H1 (cell line): ENCODE results near the gene FKBP2. TPM values are rescaled to one million over a fixed set of nuclear protein-coding genes. Genes with fewer than 3 reads are reported as not detected.

Source experiments
- CTCF ChIA-PET: fragments of 300-600 bp; sonication (Branson Sonifier 250); formaldehyde crosslinking; loops from one replicate; lab custom pipeline; 2021; ENCODE audit not compliant: partially characterized antibody; lab: Charles Lee
- POLR2A ChIA-PET: fragments of 300-600 bp; sonication (Branson Sonifier 250); formaldehyde crosslinking; loops from one replicate; lab custom pipeline; 2021; ENCODE audit warnings: inconsistent platforms; ENCODE audit not compliant: partially characterized antibody; lab: Charles Lee
- DNase-seq, 2 experiments: peaks; one replicate each; pipeline versions ENCODE4 v3.0.0 to v3.0.0-alpha.2; 2010 to 2022; ENCODE audit warnings: low spot score in 2 of 2, low read depth in 1 of 2, mixed read lengths in 1 of 2
- FAIRE-seq: peaks from 2 replicates; lab custom pipeline; 2011; peaks lifted over from hg19 to GRCh38; lab: Jason Lieb, UNC
- H2AFZ ChIP-seq: 2 replicates; pipeline ENCODE4 v1.8.1; 2012; ENCODE audit warnings: low read length, inconsistent platforms
- H2AK5ac ChIP-seq: 2 replicates; pipeline ENCODE4 v1.6.1; 2013; ENCODE audit warnings: low read depth, low read length
- H2BK120ac ChIP-seq: replicated peaks from 2 replicates; pipeline ENCODE3; 2013; ENCODE audit warnings: low read depth, low read length, inconsistent platforms
- H2BK12ac ChIP-seq: 2 replicates; pipeline ENCODE4 v1.6.1; 2013; ENCODE audit warnings: low read depth, low read length
- H2BK15ac ChIP-seq: 2 replicates; pipeline ENCODE4 v1.6.1; 2013; ENCODE audit warnings: low read length
- H2BK20ac ChIP-seq: 2 replicates; pipeline ENCODE4 v1.6.1; 2013; ENCODE audit warnings: low read length
- H2BK5ac ChIP-seq: 2 replicates; pipeline ENCODE4 v1.6.1; 2013; ENCODE audit warnings: low read depth, low read length
- H3K14ac ChIP-seq: 2 replicates; pipeline ENCODE4 v1.6.1; 2013; ENCODE audit warnings: inconsistent platforms; ENCODE audit not compliant: insufficient read length
- H3K18ac ChIP-seq: 2 replicates; pipeline ENCODE4 v1.6.1; 2013; ENCODE audit warnings: low read length; ENCODE audit errors: extremely low read depth
- H3K23ac ChIP-seq: 2 replicates; pipeline ENCODE4 v1.6.1; 2013; ENCODE audit warnings: inconsistent platforms; ENCODE audit not compliant: insufficient read length
- H3K23me2 ChIP-seq: 2 replicates; pipeline ENCODE4 v1.6.1; 2013; ENCODE audit warnings: low read depth, low read length
- H3K27ac ChIP-seq: 2 replicates; pipeline ENCODE4 v1.6.1; 2011; ENCODE audit warnings: low read depth, low read length, inconsistent platforms
- H3K27me3 ChIP-seq, 4 experiments: replicated peaks in 1 of 4; 1 replicate in 1 of 4; 2 replicates in 3 of 4; pipeline versions ENCODE4 v1.6.1 to v1.8.1; 2011 to 2013; ENCODE audit warnings: low read length in 3 of 4, mild to moderate bottlenecking in 3 of 4, inconsistent platforms in 2 of 4, mixed read lengths in 2 of 4, moderate library complexity in 1 of 4; ENCODE audit not compliant: control insufficient read depth in 3 of 4, insufficient read depth in 3 of 4; ENCODE audit errors: extremely low read depth in 1 of 4
- H3K36me3 ChIP-seq, 4 experiments: 2 replicates each; pipeline versions ENCODE4 v1.6.1 to v1.8.1; 2011 to 2013; ENCODE audit warnings: mild to moderate bottlenecking in 4 of 4, low read length in 3 of 4, moderate library complexity in 2 of 4, control low read depth in 1 of 4, inconsistent platforms in 1 of 4; ENCODE audit not compliant: insufficient read depth in 4 of 4, control insufficient read depth in 2 of 4
- H3K4ac ChIP-seq: replicated peaks from 2 replicates; pipeline ENCODE3; 2013; ENCODE audit warnings: low read length, low read depth, mixed read lengths, inconsistent platforms; ENCODE audit not compliant: insufficient read length
- H3K4me1 ChIP-seq, 4 experiments: replicated peaks in 1 of 4; 1 replicate in 1 of 4; 2 replicates in 3 of 4; pipeline versions ENCODE4 v1.6.1 to v1.8.1; 2011 to 2013; ENCODE audit warnings: low read length in 3 of 4, inconsistent platforms in 2 of 4, mixed read lengths in 1 of 4; ENCODE audit not compliant: insufficient read depth in 4 of 4, control insufficient read depth in 3 of 4
- H3K4me2 ChIP-seq, 2 experiments: 2 replicates each; pipeline versions ENCODE4 v1.6.1 to v1.8.1; 2011 to 2013; ENCODE audit warnings: low read depth in 2 of 2, low read length in 2 of 2, control low read depth in 1 of 2, inconsistent platforms in 1 of 2, mild to moderate bottlenecking in 1 of 2; ENCODE audit not compliant: insufficient read depth in 1 of 2
- H3K4me3 ChIP-seq, 4 experiments: fragments of 200-600, 300-600 bp in 1 of 4; sonication (generic), shearing (Covaris generic), sonication (Bioruptor Twin) in 1 of 4; 2 replicates each; pipeline versions ENCODE4 v1.5.1 to v1.8.1; 2011 to 2016; ENCODE audit warnings: low read length in 4 of 4, low read depth in 3 of 4, control low read depth in 2 of 4, inconsistent platforms in 2 of 4, mild to moderate bottlenecking in 2 of 4, mixed read lengths in 1 of 4, moderate library complexity in 1 of 4; ENCODE audit not compliant: insufficient read depth in 2 of 4; ENCODE audit errors: extremely low read depth in 1 of 4
- H3K56ac ChIP-seq: replicated peaks from 2 replicates; pipeline ENCODE3; 2013; ENCODE audit warnings: low read depth, mild to moderate bottlenecking, mixed read lengths, low read length, inconsistent platforms; ENCODE audit not compliant: insufficient read length
- H3K79me1 ChIP-seq: 2 replicates; pipeline ENCODE4 v1.6.1; 2013; ENCODE audit warnings: low read depth, low read length, control low read depth
- H3K79me2 ChIP-seq, 2 experiments: 2 replicates each; pipeline versions ENCODE4 v1.6.1 to v1.8.1; 2012 to 2013; ENCODE audit warnings: low read length in 2 of 2, mild to moderate bottlenecking in 2 of 2, inconsistent platforms in 1 of 2; ENCODE audit not compliant: insufficient read depth in 2 of 2, control insufficient read depth in 1 of 2
- H3K9ac ChIP-seq, 4 experiments: replicated peaks in 1 of 4; 1 replicate in 1 of 4; 2 replicates in 3 of 4; pipeline versions ENCODE4 v1.6.1 to v1.8.1; 2011 to 2013; ENCODE audit warnings: low read depth in 3 of 4, low read length in 3 of 4, control low read depth in 2 of 4, mild to moderate bottlenecking in 2 of 4, moderate library complexity in 2 of 4, inconsistent platforms in 1 of 4; ENCODE audit errors: extremely low read depth in 1 of 4
- H3K9me3 ChIP-seq, 2 experiments: 2 replicates each; pipeline versions ENCODE4 v1.6.1 to v1.8.1; 2012 to 2013; ENCODE audit warnings: mild to moderate bottlenecking in 2 of 2, moderate library complexity in 2 of 2, control low read depth in 1 of 2, inconsistent platforms in 1 of 2, low read depth in 1 of 2, low read length in 1 of 2, mixed read lengths in 1 of 2; ENCODE audit not compliant: insufficient read depth in 2 of 2
- H4K20me1 ChIP-seq, 2 experiments: replicated peaks in 1 of 2; 2 replicates each; pipeline versions ENCODE3 to v1.8.1; 2011 to 2013; ENCODE audit warnings: inconsistent platforms in 2 of 2, low read length in 2 of 2, mild to moderate bottlenecking in 1 of 2; ENCODE audit not compliant: insufficient read depth in 2 of 2, control insufficient read depth in 1 of 2
- H4K5ac ChIP-seq: 2 replicates; pipeline ENCODE4 v1.6.1; 2013; ENCODE audit warnings: low read length, low read depth, mixed read lengths, inconsistent platforms; ENCODE audit not compliant: insufficient read length
- H4K8ac ChIP-seq: 2 replicates; pipeline ENCODE4 v1.8.0; 2013; ENCODE audit warnings: mild to moderate bottlenecking, moderate library complexity, low read length, inconsistent platforms; ENCODE audit not compliant: insufficient read depth; ENCODE audit errors: extremely low read depth
- H4K91ac ChIP-seq: replicated peaks from 2 replicates; pipeline ENCODE3; 2013; ENCODE audit warnings: low read length, mixed read lengths, inconsistent platforms; ENCODE audit not compliant: insufficient read length
- NRF1 ChIP-seq: IDR thresholded peaks from 2 replicates; pipeline ENCODE4 v1.6.1; 2011; ENCODE audit warnings: mild to moderate bottlenecking, low read depth, low read length, improper control_type of control experiment
- SIRT6 ChIP-seq: IDR thresholded peaks from one replicate; pipeline ENCODE4 v1.7.1; 2012; ENCODE audit warnings: low read length, inconsistent platforms
- SP2 ChIP-seq: IDR thresholded peaks from 2 replicates; pipeline ENCODE4 v1.6.1; 2012; ENCODE audit warnings: mild to moderate bottlenecking, low read length, inconsistent platforms
- TAF1 ChIP-seq: IDR thresholded peaks from 2 replicates; pipeline ENCODE4 v1.6.1; 2011; ENCODE audit warnings: mild to moderate bottlenecking, low read depth, low read length
- USF2 ChIP-seq: IDR thresholded peaks from 2 replicates; pipeline ENCODE4 v1.6.1; 2011; ENCODE audit warnings: low read length, improper control_type of control experiment
- WGBS, 2 experiments: shearing (Covaris generic) in 1 of 2; methylation state at CpG; one replicate each; pipeline versions ENCODE4 v1.1.6 to v1.1.7; 2013 to 2015; ENCODE audit warnings: low lambda C conversion rate in 2 of 2, mixed read lengths in 2 of 2, inconsistent platforms in 1 of 2, low coverage in 1 of 2, missing lambda C conversion rate in 1 of 2; ENCODE audit not compliant: insufficient replicate concordance in 2 of 2, insufficient coverage in 1 of 2, insufficient read length in 1 of 2; ENCODE audit errors: extremely low coverage in 1 of 2, missing lambda C conversion rate in 1 of 2; 5-methylcytosine and 5-hydroxymethylcytosine counted together
- polyA plus RNA-seq, 7 experiments: library from polyadenylated mRNA; depleted of rRNA in 3 of 7; stranded (reverse) in 5 of 7; unstranded in 2 of 7; fragments of >200 nt in 5 of 7; fragments of 200-250 nt in 2 of 7; gene quantifications; 1 replicate in 5 of 7; 2 replicates in 1 of 7; 4 replicates in 1 of 7; pipeline versions ENCODE4 v1.2.1 to v1.2.3, GENCODE V29; 2011 to 2013; ENCODE audit warnings: missing spikeins in 2 of 7, mixed read lengths in 2 of 7
- total RNA-seq: library from RNA; stranded (reverse); fragmentation: NEBNext Ultra II Directional; extraction: Animal tissue kit (Norgen Biotek cat#: 25700); gene quantifications from 2 replicates; pipeline ENCODE4 v1.2.1, GENCODE V29; 2021

Gene FKBP2
- total and polyA plus RNA-seq, 2 of the 8 experiments (the other 6 are each of a cell fraction or from before 2014, with no cell fraction given), result 41.7 to 52.5 TPM

- DNase-seq (no peak), FAIRE-seq (no peak)
- peaks cover 2% of the 10 kb centered on the region; the same call in 1 of the 2 replicates for H3K79me1 ChIP-seq
- H3K4me3 ChIP-seq, result no peak overlapping the region; a peak in 1 of 8 replicates
- H4K20me1 ChIP-seq, result peaks cover 9 to 22% of the 10 kb centered on the region in 2 experiments
- no peak overlapping the region for H3K14ac ChIP-seq
- peaks cover 9 to 35% (median 18%) of the 10 kb centered on the region in 4 experiments for H3K36me3 ChIP-seq
- POLR2A ChIA-PET, result interaction anchor here (0.7 to 7.1 kb wide), 3 partner anchors 9 to 13 kb away, joined by 3 to 101 read pairs (median 36); partner anchors contain the start of genes FKBP2 and PPP1R14B
- no peak overlapping the region for H3K27ac ChIP-seq
- TF ChIP-seq USF2 (no peak), SP2 (no peak), TAF1 (no peak), NRF1 (no peak), SIRT6 (no peak)
- no peak overlapping the region for H2BK15ac ChIP-seq
- no peak overlapping the region for H3K23ac ChIP-seq
- H2AK5ac ChIP-seq, result 0 out of 2 replicates have a peak overlapping the region, but pooled peaks have one; percentile 54
- no peaks in the 10 kb centered on the region for H3K27me3 ChIP-seq
- no peak overlapping the region for H2BK5ac ChIP-seq
- 88% methylated on average over 5 of the region's 5 CpGs; no CpG with 5 or more reads in 1 of the 2 experiments for WGBS, 2 experiments
- no peak overlapping the region for H4K91ac ChIP-seq
- no peak overlapping the region for H2BK120ac ChIP-seq
- no peak overlapping the region for H4K5ac ChIP-seq
- H3K9ac ChIP-seq, result no peak overlapping the region
- no peak overlapping the region for H3K4ac ChIP-seq
- H3K4me2 ChIP-seq, result peak overlapping the region in 1 of 2 experiments; percentile 73; a peak in 2 of 4 replicates
- no peak overlapping the region for H4K8ac ChIP-seq
- peaks cover 10% of the 10 kb centered on the region; the same call in 1 of the 2 replicates for H3K23me2 ChIP-seq
- peaks cover 0 to 23% of the 10 kb centered on the region in 2 experiments; a peak in 1 of 4 replicates for H3K79me2 ChIP-seq
- H3K18ac ChIP-seq, result no peak overlapping the region
- no peak overlapping the region; the same call in 1 of the 2 replicates for H2BK20ac ChIP-seq
- H3K4me1 ChIP-seq, result peaks cover 0 to 31% (median 26%) of the 10 kb centered on the region in 4 experiments; a peak in 6 of 7 replicates
- no peaks in the 10 kb centered on the region for H3K9me3 ChIP-seq
- 0 out of 2 replicates have a peak overlapping the region, but pooled peaks have one; percentile 60 for H2BK12ac ChIP-seq
- CTCF ChIA-PET, result interaction anchor here (0.8 to 5.9 kb wide), 7 partner anchors 11 to 102 kb away, joined by 3 to 62 read pairs (median 4); no protein-coding TSS in a partner anchor
- no peak overlapping the region for H2AFZ ChIP-seq
- no peak overlapping the region for H3K56ac ChIP-seq
These were observed 12.6 kb downstream of the FKBP2 start for GRCh38 chr11:64253481-64253880.
